Brain microvascular endothelial cell (primary cell): Measurements from ENCODE around the gene NAA50.
A peak's percentile ranks its signal among the peaks of the same experiment; 100 is the strongest.

Source experiments
- DNase-seq: peaks from one replicate; pipeline ENCODE4 v3.0.0-alpha.2; 2020
- H3K27ac ChIP-seq: fragments of 250-450 bp; sonication (Bioruptor Pico); 2 replicates; pipeline ENCODE4 v1.5.1; 2020; ENCODE audit warnings: mild to moderate bottlenecking, moderate library complexity
- H3K27me3 ChIP-seq: fragments of 250-450 bp; sonication (Bioruptor Pico); replicated peaks from 2 replicates; pipeline ENCODE4 v1.5.1; 2020; ENCODE audit warnings: mild to moderate bottlenecking
- H3K36me3 ChIP-seq: fragments of 250-450 bp; sonication (Bioruptor Pico); replicated peaks from 2 replicates; pipeline ENCODE4 v1.5.1; 2020; ENCODE audit warnings: mild to moderate bottlenecking
- H3K4me3 ChIP-seq: 2 replicates; pipeline ENCODE4 v1.5.1; 2011; ENCODE audit warnings: low read depth, mild to moderate bottlenecking, control low read depth, low read length, moderate library complexity
- CTCF ChIP-seq: IDR thresholded peaks from 2 replicates; pipeline ENCODE4 v1.5.1; 2011; ENCODE audit warnings: low read depth, mild to moderate bottlenecking, moderate library complexity, low read length, control low read depth, inconsistent platforms; ENCODE audit errors: missing control alignments
- in situ Hi-C: cut with HindIII; loops from 2 replicates; pipeline ENCODE4 v1.10.0; 2017; ENCODE audit warnings: low sequenced_read_pairs, low pct_ligation_motif_present

NAA50 gene

GRCh38 chr3:113736548-113737089 is 9.4 kb downstream of the NAA50 start:
- TF ChIP-seq CTCF = peak; percentile 52
- Histone ChIP-seq H3K27ac (no peak overlapping the region), H3K36me3 (no peaks in the 10 kb centered on the region), H3K4me3 (no peak overlapping the region), H3K27me3 (no peaks in the 10 kb centered on the region)
- in situ Hi-C loops = no loop called here
- peak; percentile 28 for DNase-seq

- DNase-seq = no peak
- H3K27ac ChIP-seq = no peak overlapping the region
- in situ Hi-C loops = no loop called here
- no peak for TF ChIP-seq CTCF
- no peaks in the 10 kb centered on the region for H3K27me3 ChIP-seq
- H3K36me3 ChIP-seq = peaks cover 2% of the 10 kb centered on the region
- H3K4me3 ChIP-seq = no peak overlapping the region
These were observed 14.4 kb downstream of the NAA50 start for GRCh38 chr3:113731694-113732093.

GRCh38 chr3:113730550-113730949 is 15.5 kb downstream of the NAA50 start:
- no peak overlapping the region for H3K27ac ChIP-seq
- no peaks in the 10 kb centered on the region for H3K27me3 ChIP-seq
- in situ Hi-C loops = no loop called here
- TF ChIP-seq CTCF = no peak
- peaks cover 2% of the 10 kb centered on the region for H3K36me3 ChIP-seq
- DNase-seq = no peak
- no peak overlapping the region for H3K4me3 ChIP-seq

GRCh38 chr3:113728661-113729060 is 17.4 kb downstream of the NAA50 start:
- no peak for TF ChIP-seq CTCF
- Histone ChIP-seq H3K27me3 (no peaks in the 10 kb centered on the region), H3K27ac (no peak overlapping the region), H3K4me3 (no peak overlapping the region), H3K36me3 (peaks cover 2% of the 10 kb centered on the region)
- in situ Hi-C loops = no loop called here
- DNase-seq = no peak

- Histone ChIP-seq H3K36me3 (peaks cover 6% of the 10 kb centered on the region), H3K27me3 (no peaks in the 10 kb centered on the region), H3K4me3 (no peak overlapping the region), H3K27ac (no peak overlapping the region)
- DNase-seq = no peak
- no peak for TF ChIP-seq CTCF
- in situ Hi-C loops = no loop called here
These were observed 24.4 kb downstream of the NAA50 start for GRCh38 chr3:113721636-113722035.

- in situ Hi-C loops = no loop called here
- no peak for TF ChIP-seq CTCF
These were observed 26.3 kb downstream of the NAA50 start for GRCh38 chr3:113719758-113720157.

More at GRCh38 chr3:113719758-113720157, 26.3 kb downstream of the NAA50 start:
- Histone ChIP-seq H3K27me3 (no peaks in the 10 kb centered on the region), H3K4me3 (no peak overlapping the region), H3K36me3 (peaks cover 6% of the 10 kb centered on the region), H3K27ac (no peak overlapping the region)
- DNase-seq = no peak
